ENCODE measurements around the gene GPC2.

DNA sequence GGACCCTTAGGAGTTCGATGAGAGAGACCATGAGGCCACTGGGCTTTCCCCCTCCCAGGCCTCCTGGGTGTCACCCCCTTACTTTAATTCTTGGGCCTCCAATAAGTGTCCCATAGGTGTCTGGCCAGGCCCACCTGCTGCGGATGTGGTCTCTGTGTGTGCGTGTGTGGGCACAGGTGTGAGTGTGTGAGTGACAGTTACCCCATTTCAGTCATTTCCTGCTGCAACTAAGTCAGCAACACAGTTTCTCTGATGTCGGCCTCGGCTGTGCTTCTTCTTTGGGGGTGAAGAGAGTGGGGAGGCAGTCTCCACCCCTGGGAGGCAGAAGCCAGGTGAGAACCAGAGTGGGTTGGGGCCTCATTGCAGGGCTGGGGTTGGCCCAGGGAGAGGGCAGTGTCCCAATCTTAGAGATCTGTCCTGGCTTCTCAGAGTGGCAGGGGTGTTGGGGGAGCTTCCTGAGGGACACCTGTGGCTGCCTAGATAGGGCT lies 44.1 kb upstream of the GPC2 start:
- TF ChIP-seq, protein P1, sequence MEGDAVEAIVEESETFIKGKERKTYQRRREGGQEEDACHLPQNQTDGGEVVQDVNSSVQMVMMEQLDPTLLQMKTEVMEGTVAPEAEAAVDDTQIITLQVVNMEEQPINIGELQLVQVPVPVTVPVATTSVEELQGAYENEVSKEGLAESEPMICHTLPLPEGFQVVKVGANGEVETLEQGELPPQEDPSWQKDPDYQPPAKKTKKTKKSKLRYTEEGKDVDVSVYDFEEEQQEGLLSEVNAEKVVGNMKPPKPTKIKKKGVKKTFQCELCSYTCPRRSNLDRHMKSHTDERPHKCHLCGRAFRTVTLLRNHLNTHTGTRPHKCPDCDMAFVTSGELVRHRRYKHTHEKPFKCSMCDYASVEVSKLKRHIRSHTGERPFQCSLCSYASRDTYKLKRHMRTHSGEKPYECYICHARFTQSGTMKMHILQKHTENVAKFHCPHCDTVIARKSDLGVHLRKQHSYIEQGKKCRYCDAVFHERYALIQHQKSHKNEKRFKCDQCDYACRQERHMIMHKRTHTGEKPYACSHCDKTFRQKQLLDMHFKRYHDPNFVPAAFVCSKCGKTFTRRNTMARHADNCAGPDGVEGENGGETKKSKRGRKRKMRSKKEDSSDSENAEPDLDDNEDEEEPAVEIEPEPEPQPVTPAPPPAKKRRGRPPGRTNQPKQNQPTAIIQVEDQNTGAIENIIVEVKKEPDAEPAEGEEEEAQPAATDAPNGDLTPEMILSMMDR (IDR thresholded peaks at IDR 0.05): no peak
- TF ChIP-seq POLR2A (IDR thresholded peaks at IDR 0.05): no peak

All from lower leg skin (tissue), 3 donors.